PC-3 (cell line): ENCODE results near the gene TSPAN32.

Source experiments
- CTCF ChIP-seq: fragments of 300-600 bp; sonication (generic); conservative IDR thresholded peaks from 2 replicates; pipeline ENCODE4 v1.5.1; 2017; ENCODE audit warnings: antibody characterized with exemption, low read depth, mild to moderate bottlenecking, low read length
- EZH2 ChIP-seq: fragments of 300-600 bp; sonication (generic); IDR thresholded peaks from one replicate; pipeline ENCODE4 v1.6.1; 2017; ENCODE audit warnings: antibody characterized with exemption, mild to moderate bottlenecking, low read length; ENCODE audit not compliant: unreplicated experiment

- TF ChIP-seq CTCF = no peak
- no peak for TF ChIP-seq EZH2
Observed at GRCh38 chr11:2272946-2273280, 28.9 kb upstream of the TSPAN32 start.
